NT2/D1 (cell line): ENCODE results near the gene MAP3K20.

Experiments
- SUZ12 ChIP-seq: IDR thresholded peaks from 2 replicates; pipeline ENCODE4 v1.6.1; 2011; ENCODE audit not compliant: insufficient read length, insufficient read depth; ENCODE audit errors: extremely low read depth
- YY1 ChIP-seq: IDR thresholded peaks from 2 replicates; pipeline ENCODE4 v1.6.1; 2011; ENCODE audit not compliant: insufficient read length, insufficient read depth

GRCh38 chr2:173050684-173051083, 25.0 kb upstream of the MAP3K20 start:
- no peak for TF ChIP-seq YY1
- no peak for TF ChIP-seq SUZ12
